HepG2 (cell line): ENCODE measurements around the gene TSKU. TPM values are rescaled to one million over a fixed set of nuclear protein-coding genes. Genes with fewer than 3 reads are reported as not detected.
A peak's percentile ranks its signal among the peaks of the same experiment; 100 is the strongest.

Experiments
- ARNTL ChIP-seq: sonication (generic); formaldehyde crosslinking; IDR thresholded peaks from 2 replicates; pipeline ENCODE4 v1.4.0; 2020; ENCODE audit warnings: mild to moderate bottlenecking, missing genetic modification reagents
- BCLAF1 ChIP-seq: fragments of 450-650 bp; IDR thresholded peaks from 2 replicates; pipeline ENCODE4 v1.6.1; 2017; ENCODE audit warnings: mild to moderate bottlenecking
- HOMEZ ChIP-seq: IDR thresholded peaks from 2 replicates; pipeline ENCODE4 v1.6.1; 2016; ENCODE audit warnings: low read depth
- PHB2 ChIP-seq: fragments of 450-650 bp; IDR thresholded peaks from 2 replicates; pipeline ENCODE4 v1.6.1; 2018; ENCODE audit not compliant: partially characterized antibody
- PHF5A ChIP-seq: IDR thresholded peaks from one replicate; pipeline ENCODE4 v1.6.1; 2018; ENCODE audit warnings: low read depth, missing genetic modification reagents; ENCODE audit not compliant: unreplicated experiment
- TSC22D2 ChIP-seq: sonication (generic); formaldehyde crosslinking; IDR thresholded peaks from 2 replicates; pipeline ENCODE4 v1.5.1; 2020; ENCODE audit warnings: missing genetic modification reagents, mild to moderate bottlenecking, borderline replicate concordance
- USF2 ChIP-seq, 2 experiments: sonication (generic) in 1 of 2; formaldehyde crosslinking in 1 of 2; IDR thresholded peaks; 2 replicates each; pipeline versions ENCODE4 v1.5.1 to v1.6.1; 2011 to 2020; ENCODE audit warnings: borderline replicate concordance in 1 of 2, low read depth in 1 of 2, low read length in 1 of 2, mild to moderate bottlenecking in 1 of 2, missing genetic modification reagents in 1 of 2, moderate library complexity in 1 of 2
- ZBTB38 ChIP-seq: sonication (generic); formaldehyde crosslinking; IDR thresholded peaks from 2 replicates; pipeline ENCODE4 v1.5.1; 2020; ENCODE audit warnings: mild to moderate bottlenecking, missing genetic modification reagents
- ZFP91 ChIP-seq: sonication (generic); formaldehyde crosslinking; IDR thresholded peaks from 2 replicates; pipeline ENCODE4 v1.9.0; 2022; ENCODE audit warnings: missing genetic modification reagents, mild to moderate bottlenecking, borderline replicate concordance
- polyA plus RNA-seq, 8 experiments: library from polyadenylated mRNA; depleted of rRNA in 3 of 8; stranded (reverse) in 7 of 8; unstranded in 1 of 8; fragments of >200 nt; fragmentation: Illumina TruSeq in 4 of 8; extraction: Trizol in 4 of 8; gene quantifications; 2 replicates each; pipeline versions ENCODE4 v1.2.1 to v1.2.3, GENCODE V29; 2011 to 2016; ENCODE audit warnings: low read depth in 4 of 8, missing spikeins in 1 of 8, mixed read lengths in 1 of 8; ENCODE audit not compliant: insufficient read depth in 1 of 8
- total RNA-seq, 5 experiments: library from RNA; depleted of rRNA; stranded (reverse); fragments of >200 nt; fragmentation: Illumina TruSeq; extraction: Trizol; gene quantifications; 2 replicates each; pipeline ENCODE4 v1.2.3, GENCODE V29; 2016; ENCODE audit warnings: low read depth in 1 of 5
- TF ChIP-seq, protein P1 (sequence below): sonication (generic); formaldehyde crosslinking; IDR thresholded peaks from 2 replicates; pipeline ENCODE4 v1.4.0; 2020; ENCODE audit warnings: low read depth, mild to moderate bottlenecking, missing genetic modification reagents
- TF ChIP-seq, protein P2 (sequence below): sonication (generic); formaldehyde crosslinking; IDR thresholded peaks from 2 replicates; pipeline ENCODE4 v1.4.0; 2020; ENCODE audit warnings: missing genetic modification reagents
- TF ChIP-seq, protein P3 (sequence below): sonication (generic); formaldehyde crosslinking; IDR thresholded peaks from 2 replicates; pipeline ENCODE4 v1.8.1; 2022; ENCODE audit warnings: mild to moderate bottlenecking, missing genetic modification reagents
- TF ChIP-seq, protein P4 (sequence below): sonication (generic); formaldehyde crosslinking; IDR thresholded peaks from 2 replicates; pipeline ENCODE4 v1.8.1; 2023; ENCODE audit warnings: mild to moderate bottlenecking, missing genetic modification reagents, borderline replicate concordance

The TSKU gene
- total and polyA plus RNA-seq, 2 of the 13 experiments (the other 11 are each of a cell fraction or from before 2014, with no cell fraction given) = 20.3 to 21.4 TPM

- TF ChIP-seq, protein P1, sequence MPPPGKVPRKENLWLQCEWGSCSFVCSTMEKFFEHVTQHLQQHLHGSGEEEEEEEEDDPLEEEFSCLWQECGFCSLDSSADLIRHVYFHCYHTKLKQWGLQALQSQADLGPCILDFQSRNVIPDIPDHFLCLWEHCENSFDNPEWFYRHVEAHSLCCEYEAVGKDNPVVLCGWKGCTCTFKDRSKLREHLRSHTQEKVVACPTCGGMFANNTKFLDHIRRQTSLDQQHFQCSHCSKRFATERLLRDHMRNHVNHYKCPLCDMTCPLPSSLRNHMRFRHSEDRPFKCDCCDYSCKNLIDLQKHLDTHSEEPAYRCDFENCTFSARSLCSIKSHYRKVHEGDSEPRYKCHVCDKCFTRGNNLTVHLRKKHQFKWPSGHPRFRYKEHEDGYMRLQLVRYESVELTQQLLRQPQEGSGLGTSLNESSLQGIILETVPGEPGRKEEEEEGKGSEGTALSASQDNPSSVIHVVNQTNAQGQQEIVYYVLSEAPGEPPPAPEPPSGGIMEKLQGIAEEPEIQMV = 0 out of 2 replicates have a peak, but pooled peaks have one; percentile 83
- TF ChIP-seq, protein P2, sequence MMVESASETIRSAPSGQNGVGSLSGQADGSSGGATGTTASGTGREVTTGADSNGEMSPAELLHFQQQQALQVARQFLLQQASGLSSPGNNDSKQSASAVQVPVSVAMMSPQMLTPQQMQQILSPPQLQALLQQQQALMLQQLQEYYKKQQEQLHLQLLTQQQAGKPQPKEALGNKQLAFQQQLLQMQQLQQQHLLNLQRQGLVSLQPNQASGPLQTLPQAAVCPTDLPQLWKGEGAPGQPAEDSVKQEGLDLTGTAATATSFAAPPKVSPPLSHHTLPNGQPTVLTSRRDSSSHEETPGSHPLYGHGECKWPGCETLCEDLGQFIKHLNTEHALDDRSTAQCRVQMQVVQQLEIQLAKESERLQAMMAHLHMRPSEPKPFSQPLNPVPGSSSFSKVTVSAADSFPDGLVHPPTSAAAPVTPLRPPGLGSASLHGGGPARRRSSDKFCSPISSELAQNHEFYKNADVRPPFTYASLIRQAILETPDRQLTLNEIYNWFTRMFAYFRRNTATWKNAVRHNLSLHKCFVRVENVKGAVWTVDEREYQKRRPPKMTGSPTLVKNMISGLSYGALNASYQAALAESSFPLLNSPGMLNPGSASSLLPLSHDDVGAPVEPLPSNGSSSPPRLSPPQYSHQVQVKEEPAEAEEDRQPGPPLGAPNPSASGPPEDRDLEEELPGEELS (CRISPR knock-in tag) = peak; percentile 40
- TF ChIP-seq, protein P3, sequence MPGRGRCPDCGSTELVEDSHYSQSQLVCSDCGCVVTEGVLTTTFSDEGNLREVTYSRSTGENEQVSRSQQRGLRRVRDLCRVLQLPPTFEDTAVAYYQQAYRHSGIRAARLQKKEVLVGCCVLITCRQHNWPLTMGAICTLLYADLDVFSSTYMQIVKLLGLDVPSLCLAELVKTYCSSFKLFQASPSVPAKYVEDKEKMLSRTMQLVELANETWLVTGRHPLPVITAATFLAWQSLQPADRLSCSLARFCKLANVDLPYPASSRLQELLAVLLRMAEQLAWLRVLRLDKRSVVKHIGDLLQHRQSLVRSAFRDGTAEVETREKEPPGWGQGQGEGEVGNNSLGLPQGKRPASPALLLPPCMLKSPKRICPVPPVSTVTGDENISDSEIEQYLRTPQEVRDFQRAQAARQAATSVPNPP (CRISPR knock-in tag) = no peak
- TF ChIP-seq ZBTB38 (CRISPR knock-in tag) (peak; percentile 88), PHB2 (no peak), HOMEZ (peak; percentile 60; the same call in 1 of the 2 replicates), ARNTL (peak; percentile 62; the same call in 1 of the 2 replicates), ZFP91 (CRISPR knock-in tag) (peak; percentile 89), PHF5A (CRISPR knock-in tag) (peak; percentile 77), USF2 (IDR thresholded peaks at IDR 0.05; ENCODE audit: low read depth, low read length) (no peak), USF2 (CRISPR knock-in tag; IDR thresholded peaks at IDR 0.05; ENCODE audit: borderline replicate concordance) (no peak), BCLAF1 (no peak), TSC22D2 (CRISPR knock-in tag) (0 out of 2 replicates have a peak, but pooled peaks have one; percentile 27)
- TF ChIP-seq, protein P4, sequence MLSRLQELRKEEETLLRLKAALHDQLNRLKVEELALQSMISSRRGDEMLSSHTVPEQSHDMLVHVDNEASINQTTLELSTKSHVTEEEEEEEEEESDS (CRISPR knock-in tag) = no peak
Measured at GRCh38 chr11:76799066-76799804, 16.1 kb downstream of the TSKU start (continued).
